Measurements from ENCODE around the gene FERMT2.
A peak's percentile ranks its signal among the peaks of the same experiment; 100 is the strongest.

Gene FERMT2

GRCh38 chr14:52878469-52878868 lies 72.4 kb downstream of the FERMT2 start:
- peak; percentile 18 for DNase-seq (ENCODE audit: low read depth)
- TF ChIP-seq, protein P1, sequence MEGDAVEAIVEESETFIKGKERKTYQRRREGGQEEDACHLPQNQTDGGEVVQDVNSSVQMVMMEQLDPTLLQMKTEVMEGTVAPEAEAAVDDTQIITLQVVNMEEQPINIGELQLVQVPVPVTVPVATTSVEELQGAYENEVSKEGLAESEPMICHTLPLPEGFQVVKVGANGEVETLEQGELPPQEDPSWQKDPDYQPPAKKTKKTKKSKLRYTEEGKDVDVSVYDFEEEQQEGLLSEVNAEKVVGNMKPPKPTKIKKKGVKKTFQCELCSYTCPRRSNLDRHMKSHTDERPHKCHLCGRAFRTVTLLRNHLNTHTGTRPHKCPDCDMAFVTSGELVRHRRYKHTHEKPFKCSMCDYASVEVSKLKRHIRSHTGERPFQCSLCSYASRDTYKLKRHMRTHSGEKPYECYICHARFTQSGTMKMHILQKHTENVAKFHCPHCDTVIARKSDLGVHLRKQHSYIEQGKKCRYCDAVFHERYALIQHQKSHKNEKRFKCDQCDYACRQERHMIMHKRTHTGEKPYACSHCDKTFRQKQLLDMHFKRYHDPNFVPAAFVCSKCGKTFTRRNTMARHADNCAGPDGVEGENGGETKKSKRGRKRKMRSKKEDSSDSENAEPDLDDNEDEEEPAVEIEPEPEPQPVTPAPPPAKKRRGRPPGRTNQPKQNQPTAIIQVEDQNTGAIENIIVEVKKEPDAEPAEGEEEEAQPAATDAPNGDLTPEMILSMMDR (conservative IDR thresholded peaks at IDR 0.05; ENCODE audit: low read length): no peak
- H3K4me3 ChIP-seq (ENCODE audit: low read length): no peak overlapping the region

DNA sequence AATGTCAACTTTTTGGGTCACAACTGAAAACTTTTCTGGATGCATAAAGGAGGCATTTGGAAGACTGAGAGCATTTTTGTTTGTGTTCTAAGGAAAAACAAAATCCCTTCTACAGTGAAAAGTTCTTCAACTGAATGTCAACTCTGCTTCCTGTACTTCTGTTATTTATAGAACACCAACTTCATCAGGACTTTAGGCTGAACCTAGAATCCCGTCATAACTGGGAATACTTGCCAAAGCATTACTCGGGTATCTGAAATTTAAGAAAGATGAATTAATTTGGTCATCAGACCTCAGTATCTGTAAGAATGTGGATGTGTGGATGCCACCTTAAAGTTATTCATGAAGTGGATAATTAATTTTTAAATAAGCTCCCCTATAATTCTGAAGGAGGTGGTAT lies 73.2 kb downstream of the FERMT2 start:
- H3K4me3 ChIP-seq (ENCODE audit: low read length): no peak overlapping the region
- TF ChIP-seq, protein P1 (conservative IDR thresholded peaks at IDR 0.05; ENCODE audit: low read length): no peak
- peak; percentile 63 for DNase-seq (ENCODE audit: low read depth)

DNA sequence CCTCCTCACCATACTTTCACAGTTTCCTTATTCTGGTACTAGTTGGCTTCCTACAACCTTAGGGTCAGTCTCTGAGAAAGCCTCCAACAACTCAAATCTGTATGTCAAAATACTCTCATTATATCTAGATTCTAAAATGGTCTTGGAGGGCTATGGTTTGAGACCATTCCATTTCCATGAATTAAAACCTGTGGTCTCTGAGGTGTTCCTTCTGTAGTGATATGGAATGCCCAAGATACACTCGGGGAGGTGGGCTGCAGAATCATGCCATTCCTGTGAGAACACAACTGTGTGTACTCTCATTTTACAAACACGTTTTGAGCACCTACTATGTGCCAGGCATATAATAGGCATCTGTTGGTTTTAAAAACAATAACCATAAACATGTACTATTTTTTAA lies 74.0 kb downstream of the FERMT2 start:
- no peak overlapping the region for H3K4me3 ChIP-seq (ENCODE audit: low read length)
- TF ChIP-seq, protein P1 (conservative IDR thresholded peaks at IDR 0.05; ENCODE audit: low read length): no peak
- no peak for DNase-seq (ENCODE audit: low read depth)

DNA sequence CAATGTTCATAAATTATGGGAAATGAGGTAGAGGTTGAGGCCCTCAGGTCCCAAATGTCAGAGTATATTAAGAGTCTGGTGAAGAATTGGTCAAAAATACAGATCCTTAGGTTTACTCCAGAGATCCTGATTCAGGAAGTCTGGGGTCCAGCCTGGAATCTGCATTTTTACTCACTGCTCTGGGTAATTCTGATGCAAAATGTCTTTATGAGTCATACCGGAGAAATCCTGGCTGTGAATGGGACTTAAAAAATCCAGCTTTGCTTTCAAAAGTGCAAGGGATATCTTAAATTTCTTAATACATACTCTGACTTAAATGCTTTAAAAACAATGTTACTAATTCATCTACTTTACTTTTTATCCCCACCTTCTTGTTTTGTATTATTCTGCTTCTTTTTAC lies 74.5 kb downstream of the FERMT2 start:
- no peak overlapping the region for H3K4me3 ChIP-seq (ENCODE audit: low read length)
- TF ChIP-seq, protein P1 (conservative IDR thresholded peaks at IDR 0.05; ENCODE audit: low read length): no peak
- peak; percentile 68 for DNase-seq (ENCODE audit: low read depth)

DNA sequence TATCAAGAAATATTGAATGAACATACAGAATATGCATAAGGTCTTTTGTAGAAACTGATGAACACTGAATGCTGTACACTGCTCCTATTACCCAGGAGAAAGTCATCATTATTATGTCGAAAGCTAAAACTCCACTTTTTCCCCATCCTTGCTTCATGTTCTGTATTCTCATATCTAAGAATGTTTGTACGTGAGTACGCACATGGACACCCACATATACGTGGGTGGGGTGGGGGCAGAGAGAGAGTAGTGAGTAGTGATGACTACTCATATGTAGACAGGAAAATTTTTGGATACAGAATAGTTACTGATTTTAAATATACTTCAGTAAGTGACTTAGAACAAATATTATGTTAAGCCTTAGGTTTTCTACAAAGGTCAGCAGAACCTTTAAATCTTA lies 75.1 kb downstream of the FERMT2 start:
- TF ChIP-seq, protein P1 (conservative IDR thresholded peaks at IDR 0.05; ENCODE audit: low read length): no peak
- no peak for DNase-seq (ENCODE audit: low read depth)
- no peak overlapping the region for H3K4me3 ChIP-seq (ENCODE audit: low read length)

DNA sequence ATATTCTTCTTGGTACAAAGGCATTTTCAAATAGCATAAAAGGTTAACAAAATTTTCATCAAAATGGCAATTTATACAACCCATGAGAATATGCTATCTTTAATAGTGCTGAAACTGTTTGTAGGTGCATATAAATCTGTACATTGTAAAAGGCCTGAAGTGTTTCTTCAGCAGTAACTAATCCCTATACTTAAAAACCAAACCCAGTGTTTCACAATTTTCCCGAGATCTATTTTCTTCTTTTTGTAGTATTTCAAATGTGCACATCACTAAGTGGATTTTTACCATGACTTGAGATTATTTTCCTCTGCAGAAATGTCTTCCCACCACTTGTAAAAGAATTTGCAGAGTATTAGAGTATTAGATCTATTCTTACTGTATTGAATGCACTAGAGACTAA lies 76.5 kb downstream of the FERMT2 start:
- H3K4me3 ChIP-seq (ENCODE audit: low read length): no peak overlapping the region
- no peak for DNase-seq (ENCODE audit: low read depth)
- TF ChIP-seq, protein P1 (conservative IDR thresholded peaks at IDR 0.05; ENCODE audit: low read length): no peak

DNA sequence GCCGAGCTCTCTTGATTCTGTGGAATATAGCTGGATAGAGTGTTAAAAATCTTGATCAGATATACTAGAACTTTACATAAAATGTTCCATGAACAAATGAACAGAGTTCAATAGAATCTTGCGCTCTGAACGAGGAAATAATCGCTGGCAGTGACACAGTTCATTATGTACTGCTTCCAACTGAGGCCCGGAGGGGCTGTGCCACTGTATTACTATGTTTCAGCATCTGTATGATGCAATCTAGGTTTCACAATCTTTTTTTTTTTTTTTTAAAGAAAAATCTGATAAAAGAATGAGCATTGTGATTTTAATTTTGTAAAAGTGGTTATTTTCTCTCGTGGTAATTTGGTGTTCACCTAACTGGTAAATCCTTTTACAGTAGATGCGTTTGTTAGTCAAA lies 77.2 kb downstream of the FERMT2 start:
- TF ChIP-seq, protein P1 (conservative IDR thresholded peaks at IDR 0.05; ENCODE audit: low read length): no peak
- DNase-seq (ENCODE audit: low read depth): peak; percentile 78

More for the DNA sequence above, 77.2 kb downstream of the FERMT2 start:
- H3K4me3 ChIP-seq (ENCODE audit: low read length): no peak overlapping the region
